Muscle layer of colon (tissue), 2 donors: ENCODE data around the gene ANKS1B.

Experiments used
- H3K27ac ChIP-seq: one replicate; pipeline ENCODE4 v1.7.0; 2013; ENCODE audit warnings: low read depth, mild to moderate bottlenecking, low read length, moderate library complexity
- H3K27me3 ChIP-seq, 2 donors: one replicate each; pipeline ENCODE4 v1.7.0; 2013; ENCODE audit warnings: low read length in 2 of 2, mild to moderate bottlenecking in 2 of 2; ENCODE audit not compliant: insufficient read depth in 2 of 2, control insufficient read depth in 1 of 2
- H3K36me3 ChIP-seq: one replicate; pipeline ENCODE4 v1.7.0; 2013; ENCODE audit warnings: mild to moderate bottlenecking, low read length; ENCODE audit not compliant: insufficient read depth
- H3K4me1 ChIP-seq: one replicate; pipeline ENCODE4 v1.7.0; 2013; ENCODE audit warnings: mild to moderate bottlenecking, low read length; ENCODE audit not compliant: insufficient read depth
- H3K4me3 ChIP-seq, 2 donors: one replicate each; pipeline ENCODE4 v1.7.0; 2013; ENCODE audit warnings: low read length in 2 of 2, low read depth in 1 of 2, mild to moderate bottlenecking in 1 of 2, moderate library complexity in 1 of 2
- H3K9ac ChIP-seq: one replicate; pipeline ENCODE4 v1.7.0; 2013; ENCODE audit warnings: low read length
- H3K9me3 ChIP-seq: one replicate; pipeline ENCODE4 v1.7.0; 2013; ENCODE audit warnings: mild to moderate bottlenecking, low read length
- donor health status: abdominal sarcoma.
- donor health status: Adenocarcinoma of cecum.

Gene ANKS1B

DNA sequence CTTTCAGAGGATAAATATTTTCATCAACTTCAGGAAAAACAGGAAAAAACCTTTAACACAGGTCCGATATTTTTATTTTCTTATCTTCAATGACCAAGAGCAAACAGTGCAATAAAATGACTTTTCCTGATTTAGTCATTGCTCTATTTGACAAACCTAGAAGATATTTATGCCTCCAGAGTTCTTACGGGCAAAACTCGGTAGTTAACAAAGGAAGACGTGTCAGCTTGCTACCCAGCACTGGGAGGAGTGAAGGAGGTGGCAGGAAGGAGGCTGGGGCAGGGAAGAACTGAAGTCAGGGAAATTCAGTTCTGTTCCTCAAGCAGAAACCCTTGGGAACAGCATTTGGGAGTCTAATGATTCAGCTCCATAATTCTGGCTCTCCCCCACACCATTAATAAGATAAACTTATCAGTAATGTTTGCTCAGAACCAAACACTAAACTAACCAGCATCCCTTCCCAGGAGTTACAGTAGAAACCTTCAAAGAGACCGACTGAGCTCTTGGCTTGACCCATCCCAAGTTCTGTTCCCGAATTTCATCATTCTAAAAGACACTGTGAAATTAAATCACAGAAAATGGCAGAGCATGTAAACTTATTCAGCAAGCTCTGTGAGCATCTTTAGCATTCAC, 1176.4 kb downstream of the ANKS1B start:
- Histone ChIP-seq H3K36me3 (no peaks in the 10 kb centered on the region), H3K27ac (no peak overlapping the region), H3K9ac (no peak overlapping the region), H3K27me3 (no peaks in the 10 kb centered on the region), H3K4me3 (no peak overlapping the region), H3K4me1 (no peaks in the 10 kb centered on the region), H3K9me3 (no peaks in the 10 kb centered on the region)

DNA sequence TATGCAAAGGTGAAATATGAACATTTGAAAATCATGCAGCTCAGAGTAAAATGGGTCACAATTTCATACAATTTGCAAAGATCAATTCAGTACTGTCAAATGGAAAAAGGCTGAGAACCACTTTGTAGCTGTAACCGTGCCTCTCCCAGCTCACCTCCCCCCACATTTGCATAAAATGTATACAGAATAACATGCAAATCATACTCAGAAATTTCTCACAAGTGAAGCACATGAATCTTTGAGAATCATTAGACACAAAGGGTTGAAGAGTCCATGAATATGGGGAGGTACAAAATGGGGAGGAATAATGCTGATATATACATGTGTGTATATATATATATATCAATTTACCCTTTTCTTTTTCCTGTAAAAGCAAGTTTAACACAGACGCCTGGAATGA, 1177.5 kb downstream of the ANKS1B start:
- H3K9ac ChIP-seq: no peak overlapping the region
- no peak overlapping the region for H3K27ac ChIP-seq

DNA sequence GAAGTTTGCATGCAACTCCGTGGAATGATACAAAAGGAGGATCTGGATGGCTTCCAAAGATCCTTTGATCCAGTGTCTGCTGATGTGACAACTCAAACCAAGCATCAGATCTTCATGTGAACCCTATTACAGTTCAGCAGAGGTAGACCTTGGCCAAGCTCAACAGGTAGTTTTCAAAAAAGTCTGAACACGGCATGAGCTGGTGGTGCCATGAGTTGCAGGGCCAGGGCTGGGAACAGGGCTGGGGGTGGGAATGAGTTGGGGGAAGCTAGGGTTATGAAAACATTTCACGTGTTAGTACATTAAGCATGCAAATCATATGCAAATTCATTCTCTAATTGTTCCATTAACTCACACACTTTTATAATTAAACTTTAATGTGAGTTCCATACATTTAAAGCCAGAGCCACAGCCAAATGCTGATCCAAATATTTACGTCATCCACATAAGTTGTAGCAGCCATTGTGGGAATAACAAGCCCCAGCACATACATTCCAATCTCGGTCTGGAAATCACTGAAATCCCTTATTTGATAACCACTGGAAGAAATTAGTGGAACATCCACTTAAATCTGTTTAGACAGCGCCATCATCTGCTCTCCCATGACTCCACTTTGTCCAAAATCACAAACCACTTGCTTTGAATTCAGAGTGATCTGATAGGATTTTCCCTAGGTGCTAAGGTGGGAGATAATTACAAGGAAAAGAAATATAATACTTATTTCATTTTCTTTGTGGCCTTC, 1181.1 kb downstream of the ANKS1B start:
- Histone ChIP-seq H3K9me3 (no peaks in the 10 kb centered on the region), H3K4me3 (no peak overlapping the region), H3K36me3 (no peaks in the 10 kb centered on the region), H3K27ac (no peak overlapping the region), H3K9ac (no peak overlapping the region), H3K4me1 (no peaks in the 10 kb centered on the region), H3K27me3 (no peaks in the 10 kb centered on the region)

More for the DNA sequence above, 1177.5 kb downstream of the ANKS1B start:
- Histone ChIP-seq H3K36me3 (no peaks in the 10 kb centered on the region), H3K4me3 (no peak overlapping the region), H3K4me1 (no peaks in the 10 kb centered on the region), H3K9me3 (no peaks in the 10 kb centered on the region), H3K27me3 (no peaks in the 10 kb centered on the region)

DNA sequence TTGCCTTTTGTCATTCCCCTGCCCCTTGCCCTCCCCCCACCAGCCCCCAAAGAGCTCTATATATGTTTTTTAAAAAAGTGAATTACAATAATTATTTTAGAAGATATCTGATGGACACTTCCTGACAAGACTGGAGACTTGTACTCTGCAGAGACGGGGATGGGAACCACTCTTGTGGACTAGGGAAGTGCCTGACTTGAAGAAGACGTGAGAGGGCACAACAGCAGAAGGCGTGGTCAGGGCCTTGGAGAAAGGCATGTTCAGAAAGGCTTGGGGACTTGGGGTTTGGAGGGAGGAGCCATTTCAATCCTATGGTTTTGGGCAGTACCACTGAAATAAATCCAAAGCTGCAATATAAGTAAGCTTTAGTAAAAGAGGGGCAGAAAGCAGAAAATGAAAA, 1184.9 kb downstream of the ANKS1B start:
- Histone ChIP-seq H3K36me3 (no peaks in the 10 kb centered on the region), H3K4me3 (no peak overlapping the region), H3K9me3 (no peaks in the 10 kb centered on the region), H3K4me1 (no peaks in the 10 kb centered on the region), H3K9ac (no peak overlapping the region), H3K27ac (no peak overlapping the region), H3K27me3 (no peaks in the 10 kb centered on the region)

DNA sequence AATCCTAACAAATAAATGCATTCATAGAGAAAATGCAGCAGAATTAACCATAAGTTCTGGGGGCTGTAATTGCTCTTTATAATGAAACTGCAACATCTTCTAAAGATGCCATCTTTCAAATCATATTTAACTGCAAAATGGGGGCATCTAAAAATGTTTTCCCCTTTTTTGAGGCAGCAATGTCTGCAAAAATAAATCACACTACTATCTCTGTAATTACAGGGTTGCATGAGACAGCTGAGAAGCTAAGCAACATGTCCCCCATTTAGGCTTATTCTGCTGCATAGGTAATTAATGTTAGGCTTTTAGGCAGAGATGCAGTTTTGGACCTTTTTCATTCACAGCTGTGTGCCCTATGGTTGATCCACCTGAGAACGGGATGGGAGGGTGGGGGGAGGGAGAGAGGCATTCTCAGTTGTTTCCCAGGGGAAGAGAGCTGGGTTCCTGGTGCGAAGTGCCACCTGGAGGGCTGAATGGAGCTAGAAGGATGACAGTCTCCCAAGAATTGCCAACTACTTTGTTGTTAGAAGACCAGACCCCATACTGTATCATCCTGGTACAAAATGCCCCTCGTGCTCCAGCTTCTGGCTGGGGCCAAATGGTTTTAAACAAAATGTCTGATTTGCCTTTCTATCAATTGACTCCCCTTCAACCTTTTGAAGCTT, 1185.5 kb downstream of the ANKS1B start:
- no peaks in the 10 kb centered on the region for H3K36me3 ChIP-seq
- H3K9ac ChIP-seq: no peak overlapping the region
- no peak overlapping the region for H3K27ac ChIP-seq
- H3K9me3 ChIP-seq: no peaks in the 10 kb centered on the region
- no peak overlapping the region for H3K4me3 ChIP-seq
- no peaks in the 10 kb centered on the region for H3K4me1 ChIP-seq
- no peaks in the 10 kb centered on the region for H3K27me3 ChIP-seq

DNA sequence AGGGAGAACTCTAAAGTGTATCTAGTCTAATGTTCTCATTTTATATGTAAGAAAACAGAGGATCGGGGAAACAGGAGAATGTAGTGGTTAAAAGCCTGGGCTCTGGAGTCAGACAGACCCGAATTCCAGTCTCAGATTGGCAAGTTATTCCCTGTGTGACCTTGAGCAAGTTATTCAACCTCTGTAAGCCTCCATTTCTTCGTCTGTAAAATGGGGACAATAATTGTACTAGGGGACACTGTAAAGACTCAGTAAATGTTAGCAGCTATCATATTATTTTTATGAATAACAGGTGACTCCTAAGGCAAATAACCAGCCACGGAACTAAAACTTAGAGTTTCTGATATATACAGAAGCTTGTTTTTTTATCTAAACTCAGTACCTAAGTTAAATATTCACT, 1187.5 kb downstream of the ANKS1B start:
- no peaks in the 10 kb centered on the region for H3K4me1 ChIP-seq
- H3K27ac ChIP-seq: no peak overlapping the region
- no peaks in the 10 kb centered on the region for H3K36me3 ChIP-seq
- no peak overlapping the region for H3K4me3 ChIP-seq
- no peak overlapping the region for H3K9ac ChIP-seq
- H3K27me3 ChIP-seq: no peaks in the 10 kb centered on the region
- no peaks in the 10 kb centered on the region for H3K9me3 ChIP-seq

DNA sequence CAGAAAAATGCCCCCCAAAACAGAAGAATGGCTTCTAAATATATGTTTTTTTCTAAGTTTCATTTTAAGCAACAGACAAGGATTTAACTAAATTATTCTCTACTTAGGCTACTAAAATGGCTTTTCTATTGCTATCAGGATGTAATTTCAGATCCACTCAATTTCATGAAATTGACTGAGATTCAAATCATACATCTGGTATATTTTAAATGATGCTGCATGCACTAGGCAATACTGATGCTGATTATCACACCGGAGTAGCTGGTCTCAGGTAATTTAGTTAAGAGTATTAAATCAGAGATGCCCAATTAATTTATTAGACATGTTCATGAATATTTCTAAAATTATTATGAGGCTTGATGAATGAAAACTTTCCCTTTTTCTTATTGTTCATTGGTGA, 1188.0 kb downstream of the ANKS1B start:
- Histone ChIP-seq H3K4me1 (no peaks in the 10 kb centered on the region), H3K27ac (no peak overlapping the region), H3K27me3 (no peaks in the 10 kb centered on the region), H3K4me3 (no peak overlapping the region), H3K9me3 (no peaks in the 10 kb centered on the region), H3K36me3 (no peaks in the 10 kb centered on the region), H3K9ac (no peak overlapping the region)

DNA sequence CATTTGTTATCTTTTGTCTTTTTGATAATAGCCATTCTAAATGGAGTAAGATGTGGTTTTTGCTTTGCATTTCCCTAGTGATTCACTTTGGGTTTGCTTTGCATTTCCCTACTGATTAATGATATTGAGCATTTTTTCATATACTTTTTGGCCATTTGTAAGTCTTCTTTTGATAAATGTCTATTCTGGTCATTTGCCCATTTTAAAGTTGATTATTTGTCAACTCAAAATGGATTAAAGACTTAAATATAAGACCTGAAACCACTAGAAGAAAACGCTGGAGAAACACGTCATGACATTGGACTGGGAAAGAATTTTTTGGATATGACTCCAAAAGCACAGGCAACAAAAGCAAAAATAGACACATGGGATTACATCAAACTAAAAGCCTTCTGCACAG, 1191.6 kb downstream of the ANKS1B start:
- Histone ChIP-seq H3K36me3 (no peaks in the 10 kb centered on the region), H3K4me1 (no peaks in the 10 kb centered on the region), H3K9me3 (no peaks in the 10 kb centered on the region), H3K4me3 (no peak overlapping the region), H3K9ac (no peak overlapping the region), H3K27ac (no peak overlapping the region), H3K27me3 (no peaks in the 10 kb centered on the region)

DNA sequence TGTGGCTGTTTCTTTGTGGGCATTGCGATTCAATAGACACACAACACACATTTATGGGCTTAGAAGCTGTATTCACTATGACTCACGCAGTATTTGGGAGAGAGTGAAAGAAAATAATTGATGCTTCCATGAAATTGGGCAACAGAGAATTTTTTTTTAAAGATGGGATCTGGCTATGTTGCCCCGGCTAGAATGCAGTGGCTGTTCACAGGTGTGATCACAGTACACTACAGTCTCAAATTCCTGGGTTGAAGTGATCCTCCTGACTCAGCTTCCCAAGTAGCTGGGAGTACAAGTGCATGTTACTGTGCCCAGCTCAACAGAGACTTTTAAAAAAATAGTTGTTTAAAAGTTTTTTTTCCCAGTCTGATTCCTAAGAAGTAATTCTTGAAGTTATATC, 1193.3 kb downstream of the ANKS1B start:
- Histone ChIP-seq H3K27me3 (no peaks in the 10 kb centered on the region), H3K9me3 (no peaks in the 10 kb centered on the region), H3K36me3 (no peaks in the 10 kb centered on the region), H3K4me1 (no peaks in the 10 kb centered on the region), H3K4me3 (no peak overlapping the region), H3K27ac (no peak overlapping the region), H3K9ac (no peak overlapping the region)

DNA sequence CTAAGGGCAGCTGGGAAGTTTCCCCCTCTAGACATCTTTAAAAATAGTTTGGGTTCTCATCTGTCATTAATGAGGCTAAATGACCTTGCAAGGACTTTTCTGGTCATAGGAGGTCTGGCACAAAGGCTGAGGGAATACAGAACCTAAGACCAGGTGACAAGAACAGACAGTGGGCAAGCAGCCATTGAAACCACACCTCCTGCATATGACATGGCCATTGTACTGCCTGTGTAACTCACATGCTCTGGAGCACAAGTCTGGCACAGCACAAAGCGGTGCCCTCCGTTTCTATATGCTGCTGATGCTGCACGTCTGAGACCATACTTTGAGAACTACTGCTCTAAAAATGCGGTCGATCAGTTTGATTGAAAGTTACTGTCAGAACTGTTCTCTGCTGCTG, 1196.3 kb downstream of the ANKS1B start:
- Histone ChIP-seq H3K9me3 (no peaks in the 10 kb centered on the region), H3K36me3 (no peaks in the 10 kb centered on the region), H3K4me1 (no peaks in the 10 kb centered on the region), H3K27ac (no peak overlapping the region), H3K27me3 (no peaks in the 10 kb centered on the region), H3K9ac (no peak overlapping the region), H3K4me3 (no peak overlapping the region)

DNA sequence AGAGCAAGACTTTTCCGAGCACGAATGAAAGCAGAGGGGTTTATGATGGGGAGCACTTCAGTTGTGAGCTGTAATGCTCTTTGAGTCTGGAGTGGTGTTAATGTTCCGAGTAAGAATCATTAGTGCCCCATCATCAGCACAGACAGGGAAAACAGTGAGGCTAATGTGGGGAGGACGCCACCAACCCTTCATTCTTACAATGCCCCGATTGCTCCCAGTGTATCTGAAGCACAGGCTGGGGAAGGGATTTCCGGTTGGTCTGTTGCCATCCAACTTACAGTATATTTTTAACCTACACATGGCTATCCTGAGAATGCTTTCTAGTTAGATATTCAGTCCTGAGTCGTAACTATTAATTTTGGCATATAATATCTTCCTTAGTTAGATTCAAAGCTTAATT, 1198.1 kb downstream of the ANKS1B start:
- no peaks in the 10 kb centered on the region for H3K27me3 ChIP-seq
- H3K4me3 ChIP-seq: no peak overlapping the region
- no peaks in the 10 kb centered on the region for H3K4me1 ChIP-seq
- no peaks in the 10 kb centered on the region for H3K36me3 ChIP-seq
- H3K9ac ChIP-seq: no peak overlapping the region
- no peaks in the 10 kb centered on the region for H3K9me3 ChIP-seq
- H3K27ac ChIP-seq: no peak overlapping the region
